GM12878 (cell line): ENCODE results near the gene KBTBD4. TPM values are rescaled to one million over a fixed set of nuclear protein-coding genes. Genes with fewer than 3 reads are reported as not detected.
A peak's percentile ranks its signal among the peaks of the same experiment; 100 is the strongest.

Source experiments
- ATAC-seq: fragments of 200-7000 bp; cut with Tn5 transposase; 3 replicates; pipeline ENCODE4 v1.9.1; 2020; ENCODE audit warnings: mild to moderate bottlenecking, moderate library complexity
- BruUV-seq: library from RNA; stranded (reverse); fragments of 400-500 nt; replicated peaks from 2 replicates; lab custom pipeline; 2021; lab: Mats Ljungman, UMichigan
- CTCF ChIA-PET: fragments of 300-600 bp; sonication (Branson Sonifier 250); formaldehyde crosslinking; extraction: SDS; loops from one replicate; lab custom pipeline; 2021; ENCODE audit warnings: inconsistent platforms; lab: Yijun Ruan, JAX
- POLR2A ChIA-PET: fragments of 350-600 bp; formaldehyde crosslinking; extraction: SDS; loops from one replicate; lab custom pipeline; 2021; ENCODE audit warnings: inconsistent platforms; lab: Charles Lee
- RAD21 ChIA-PET: fragments of 300-600 bp; sonication (Branson Sonifier 250); formaldehyde crosslinking; loops from one replicate; lab custom pipeline; 2023; ENCODE audit warnings: antibody characterized with exemption; ENCODE audit not compliant: unreplicated experiment; lab: Charles Lee
- SMC1A ChIA-PET: fragments of 300-600 bp; sonication (Branson Sonifier 250); formaldehyde crosslinking; loops from one replicate; lab custom pipeline; 2023; ENCODE audit not compliant: unreplicated experiment, uncharacterized antibody; lab: Charles Lee
- DNase-seq: peaks from one replicate; pipeline ENCODE4 v3.0.0-alpha.2; 2011; ENCODE audit warnings: low read depth, low spot score
- FAIRE-seq: peaks from 3 replicates; lab custom pipeline; 2011; peaks lifted over from hg19 to GRCh38; lab: Jason Lieb, UNC
- H2AFZ ChIP-seq: 2 replicates; pipeline ENCODE4 v1.6.0; 2011; ENCODE audit warnings: low read depth, low read length, control low read depth; ENCODE audit not compliant: control insufficient read depth
- H3K27ac ChIP-seq: 2 replicates; pipeline ENCODE4 v1.5.1; 2011; ENCODE audit warnings: control low read depth; ENCODE audit not compliant: control insufficient read depth, insufficient read depth
- H3K27me3 ChIP-seq, 2 experiments: replicated peaks in 1 of 2; 2 replicates each; pipeline versions ENCODE4 v1.6.0 to v1.6.1; 2011; ENCODE audit warnings: low read length in 1 of 2; ENCODE audit not compliant: control insufficient read depth in 2 of 2, insufficient read depth in 2 of 2
- H3K36me3 ChIP-seq, 2 experiments: 2 replicates each; pipeline ENCODE4 v1.5.1; 2011; ENCODE audit warnings: low read length in 1 of 2; ENCODE audit not compliant: control insufficient read depth in 2 of 2, insufficient read depth in 2 of 2
- H3K4me1 ChIP-seq: 2 replicates; pipeline ENCODE4 v1.6.1; 2011; ENCODE audit warnings: mild to moderate bottlenecking, low read length, moderate library complexity, mixed read lengths; ENCODE audit not compliant: control insufficient read depth, insufficient read depth
- H3K4me2 ChIP-seq: 2 replicates; pipeline ENCODE4 v1.6.0; 2011; ENCODE audit warnings: control low read depth; ENCODE audit not compliant: control insufficient read depth, insufficient read depth
- H3K4me3 ChIP-seq: fragments of 200-600 bp; sonication (generic); 2 replicates; pipeline ENCODE4 v1.5.1; 2016
- H3K79me2 ChIP-seq: 2 replicates; pipeline ENCODE4 v1.6.0; 2011; ENCODE audit warnings: low read length; ENCODE audit not compliant: control insufficient read depth, insufficient read depth
- H3K9ac ChIP-seq: 2 replicates; pipeline ENCODE4 v1.8.0; 2011; ENCODE audit warnings: low read length, control low read depth, mixed read lengths; ENCODE audit not compliant: control insufficient read depth, insufficient read depth
- H3K9me3 ChIP-seq: replicated peaks from 3 replicates; pipeline ENCODE4 v1.5.1; 2011; ENCODE audit warnings: mild to moderate bottlenecking, low read length; ENCODE audit not compliant: control insufficient read depth, insufficient read depth
- H4K20me1 ChIP-seq: 2 replicates; pipeline ENCODE4 v1.6.0; 2011; ENCODE audit not compliant: control insufficient read depth, insufficient read depth
- ASH2L ChIP-seq: fragments of 300-600, 200-600 bp; sonication (generic); IDR thresholded peaks from 2 replicates; pipeline ENCODE4 v1.6.1; 2017; ENCODE audit warnings: low read depth, mild to moderate bottlenecking, borderline replicate concordance
- ATF7 ChIP-seq: fragments of 450-650 bp; IDR thresholded peaks from 2 replicates; pipeline ENCODE4 v1.6.1; 2016; ENCODE audit warnings: low read depth, mild to moderate bottlenecking
- EED ChIP-seq: sonication (generic); IDR thresholded peaks from 2 replicates; pipeline ENCODE4 v1.6.1; 2016; ENCODE audit warnings: antibody characterized with exemption, low read depth
- EGR1 ChIP-seq, 2 experiments: IDR thresholded peaks; 1 replicate in 1 of 2; 2 replicates in 1 of 2; pipeline ENCODE4 v1.6.1; 2011 to 2012; ENCODE audit warnings: low read depth in 2 of 2, low read length in 2 of 2, borderline replicate concordance in 1 of 2, mild to moderate bottlenecking in 1 of 2, moderate library complexity in 1 of 2
- IKZF1 ChIP-seq: fragments of 450-650 bp; conservative IDR thresholded peaks from 2 replicates; pipeline ENCODE4 v1.6.1; 2017; ENCODE audit warnings: antibody characterized with exemption, mild to moderate bottlenecking
- IKZF2 ChIP-seq, 2 experiments: fragments of 450-650 bp; IDR thresholded peaks; 2 replicates each; pipeline ENCODE4 v1.6.1; 2017; ENCODE audit warnings: mild to moderate bottlenecking in 2 of 2, moderate library complexity in 2 of 2
- MEF2B ChIP-seq: fragments of 450-650 bp; IDR thresholded peaks from 2 replicates; pipeline ENCODE4 v1.6.1; 2018; ENCODE audit warnings: mild to moderate bottlenecking, moderate library complexity; ENCODE audit not compliant: partially characterized antibody, poor library complexity, severe bottlenecking
- PAX5 ChIP-seq: IDR thresholded peaks from 2 replicates; pipeline ENCODE4 v1.6.1; 2011; ENCODE audit warnings: low read depth, low read length, borderline replicate concordance
- PAX8 ChIP-seq: fragments of 450-650 bp; IDR thresholded peaks from 2 replicates; pipeline ENCODE4 v1.6.1; 2017; ENCODE audit warnings: mild to moderate bottlenecking, moderate library complexity
- PKNOX1 ChIP-seq: fragments of 450-650 bp; IDR thresholded peaks from 2 replicates; pipeline ENCODE4 v1.6.1; 2016; ENCODE audit warnings: mild to moderate bottlenecking
- RUNX3 ChIP-seq: IDR thresholded peaks from 2 replicates; pipeline ENCODE4 v1.6.1; 2012; ENCODE audit warnings: low read length, inconsistent platforms
- SUPT20H ChIP-seq: IDR thresholded peaks from 2 replicates; pipeline ENCODE4 v1.6.1; 2011; ENCODE audit warnings: low read depth, mild to moderate bottlenecking, low read length, moderate library complexity, borderline replicate concordance; ENCODE audit not compliant: control insufficient read depth
- TBL1XR1 ChIP-seq: IDR thresholded peaks from 2 replicates; pipeline ENCODE4 v1.6.1; 2012; ENCODE audit warnings: low read depth, low read length, improper control_type of control experiment
- ZNF217 ChIP-seq: fragments of 450-650 bp; IDR thresholded peaks from 2 replicates; pipeline ENCODE4 v1.6.1; 2017; ENCODE audit warnings: antibody characterized with exemption, mild to moderate bottlenecking
- ZNF384 ChIP-seq: IDR thresholded peaks from 2 replicates; pipeline ENCODE4 v1.6.1; 2012; ENCODE audit warnings: low read depth, mild to moderate bottlenecking, low read length, improper control_type of control experiment, borderline replicate concordance
- WGBS: methylation state at CpG from one replicate; pipeline ENCODE4 v1.1.6; 2016; ENCODE audit warnings: low lambda C conversion rate; ENCODE audit not compliant: insufficient replicate concordance, insufficient coverage; ENCODE audit errors: missing lambda C conversion rate; 5-methylcytosine and 5-hydroxymethylcytosine counted together
- in situ Hi-C: fragments of 300-500 bp; cut with MboI; formaldehyde crosslinking; loops from 9 replicates; pipeline ENCODE4 v1.14.3; 2018; ENCODE audit warnings: mixed read lengths
- intact Hi-C: fragments of 100-400 bp; cut with micrococcal nuclease; formaldehyde crosslinking; loops from one replicate; pipeline ENCODE4 v1.14.2; 2022; ENCODE audit not compliant: unreplicated experiment
- polyA plus RNA-seq, 11 experiments: library from polyadenylated mRNA; depleted of rRNA in 4 of 11; unstranded in 6 of 11; stranded (reverse) in 5 of 11; fragments of >200 nt; fragmentation: Nextera tagmentation in 4 of 11; fragmentation: Illumina TruSeq in 1 of 11; extraction: Ambion mirVana in 4 of 11; extraction: Trizol in 1 of 11; gene quantifications; 1 replicate in 1 of 11; 2 replicates in 10 of 11; pipeline versions ENCODE4 v1.2.1 to v1.2.3, GENCODE V29; 2011 to 2016; ENCODE audit warnings: inconsistent platforms in 2 of 11, missing spikeins in 2 of 11, low read depth in 1 of 11
- total RNA-seq, 4 experiments: library from RNA; depleted of rRNA in 3 of 4; stranded (reverse); fragments of >200 nt in 3 of 4; fragmentation: Illumina TruSeq in 1 of 4; extraction: Trizol in 1 of 4; gene quantifications; 2 replicates each; pipeline versions ENCODE4 v1.2.1 to v1.2.3, GENCODE V29; 2013 to 2021
- TF ChIP-seq, protein P1 (sequence below): fragments of 450-650 bp; IDR thresholded peaks from 2 replicates; pipeline ENCODE4 v1.6.1; 2017; ENCODE audit warnings: low read depth, mild to moderate bottlenecking, moderate library complexity
- TF ChIP-seq, protein P2 (sequence below): fragments of 450-650 bp; IDR thresholded peaks from 2 replicates; pipeline ENCODE4 v1.6.1; 2017; ENCODE audit warnings: antibody characterized with exemption, mild to moderate bottlenecking, moderate library complexity

KBTBD4 gene
- total and polyA plus RNA-seq, 10 of the 15 experiments (the other 5 are each of a cell fraction or from before 2014, with no cell fraction given), result 18.4 to 46.4 (median 25.7) TPM

DNA sequence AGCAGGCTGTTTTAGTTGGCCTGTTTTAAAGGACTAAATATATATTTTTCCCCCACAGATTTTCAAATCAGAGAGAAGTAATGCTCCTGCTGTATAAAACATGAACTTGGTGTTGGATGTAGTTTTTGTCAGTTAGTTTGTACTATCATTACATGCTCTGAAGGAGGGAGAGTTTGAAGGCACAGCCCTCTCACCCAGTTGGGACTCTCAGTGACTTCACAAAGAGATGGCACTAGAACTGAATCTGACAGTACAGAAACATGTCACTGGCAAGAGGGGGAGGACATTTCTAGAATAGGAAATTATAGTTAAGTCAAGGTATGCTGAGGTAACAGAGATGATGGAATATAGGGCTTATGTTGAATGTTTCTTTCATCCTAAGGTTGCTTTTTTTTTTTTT is 36.5 kb upstream of the KBTBD4 start (continued):
- TF ChIP-seq, protein P1, sequence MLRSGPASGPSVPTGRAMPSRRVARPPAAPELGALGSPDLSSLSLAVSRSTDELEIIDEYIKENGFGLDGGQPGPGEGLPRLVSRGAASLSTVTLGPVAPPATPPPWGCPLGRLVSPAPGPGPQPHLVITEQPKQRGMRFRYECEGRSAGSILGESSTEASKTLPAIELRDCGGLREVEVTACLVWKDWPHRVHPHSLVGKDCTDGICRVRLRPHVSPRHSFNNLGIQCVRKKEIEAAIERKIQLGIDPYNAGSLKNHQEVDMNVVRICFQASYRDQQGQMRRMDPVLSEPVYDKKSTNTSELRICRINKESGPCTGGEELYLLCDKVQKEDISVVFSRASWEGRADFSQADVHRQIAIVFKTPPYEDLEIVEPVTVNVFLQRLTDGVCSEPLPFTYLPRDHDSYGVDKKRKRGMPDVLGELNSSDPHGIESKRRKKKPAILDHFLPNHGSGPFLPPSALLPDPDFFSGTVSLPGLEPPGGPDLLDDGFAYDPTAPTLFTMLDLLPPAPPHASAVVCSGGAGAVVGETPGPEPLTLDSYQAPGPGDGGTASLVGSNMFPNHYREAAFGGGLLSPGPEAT, result no peak
- TF ChIP-seq, protein P2, sequence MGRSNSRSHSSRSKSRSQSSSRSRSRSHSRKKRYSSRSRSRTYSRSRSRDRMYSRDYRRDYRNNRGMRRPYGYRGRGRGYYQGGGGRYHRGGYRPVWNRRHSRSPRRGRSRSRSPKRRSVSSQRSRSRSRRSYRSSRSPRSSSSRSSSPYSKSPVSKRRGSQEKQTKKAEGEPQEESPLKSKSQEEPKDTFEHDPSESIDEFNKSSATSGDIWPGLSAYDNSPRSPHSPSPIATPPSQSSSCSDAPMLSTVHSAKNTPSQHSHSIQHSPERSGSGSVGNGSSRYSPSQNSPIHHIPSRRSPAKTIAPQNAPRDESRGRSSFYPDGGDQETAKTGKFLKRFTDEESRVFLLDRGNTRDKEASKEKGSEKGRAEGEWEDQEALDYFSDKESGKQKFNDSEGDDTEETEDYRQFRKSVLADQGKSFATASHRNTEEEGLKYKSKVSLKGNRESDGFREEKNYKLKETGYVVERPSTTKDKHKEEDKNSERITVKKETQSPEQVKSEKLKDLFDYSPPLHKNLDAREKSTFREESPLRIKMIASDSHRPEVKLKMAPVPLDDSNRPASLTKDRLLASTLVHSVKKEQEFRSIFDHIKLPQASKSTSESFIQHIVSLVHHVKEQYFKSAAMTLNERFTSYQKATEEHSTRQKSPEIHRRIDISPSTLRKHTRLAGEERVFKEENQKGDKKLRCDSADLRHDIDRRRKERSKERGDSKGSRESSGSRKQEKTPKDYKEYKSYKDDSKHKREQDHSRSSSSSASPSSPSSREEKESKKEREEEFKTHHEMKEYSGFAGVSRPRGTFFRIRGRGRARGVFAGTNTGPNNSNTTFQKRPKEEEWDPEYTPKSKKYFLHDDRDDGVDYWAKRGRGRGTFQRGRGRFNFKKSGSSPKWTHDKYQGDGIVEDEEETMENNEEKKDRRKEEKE, result no peak
- TF ChIP-seq PAX5 (no peak), PAX8 (no peak)

- no peak overlapping the region; the same call in 1 of the 2 replicates for H3K4me3 ChIP-seq
- ATAC-seq (peak; percentile 93), FAIRE-seq (peak; percentile 85), DNase-seq (peak; percentile 42)
- peak overlapping the region; percentile 9; the same call in 1 of the 2 replicates for H2AFZ ChIP-seq
- intact Hi-C loops, result no loop called here
- no peaks in the 10 kb centered on the region for H3K36me3 ChIP-seq
- POLR2A ChIA-PET, result no interaction called here
- H3K27me3 ChIP-seq, result no peaks in the 10 kb centered on the region; a peak in 1 of 4 replicates
- no TSS peak for BruUV-seq
- RAD21 ChIA-PET, result interaction anchor here (1.0 kb wide), 1 partner anchor 82 kb away, joined by 3 read pairs; no protein-coding TSS in a partner anchor
- no peaks in the 10 kb centered on the region for H3K9me3 ChIP-seq
- CTCF ChIA-PET, result interaction anchor here (0.6 kb wide), 1 partner anchor 20 kb away, joined by 3 read pairs; no protein-coding TSS in a partner anchor
- in situ Hi-C loops, result no loop called here
- 44% methylated on average over 6 of the region's 6 CpGs for WGBS
- H3K4me1 ChIP-seq, result peaks cover 8% of the 10 kb centered on the region
- H3K27ac ChIP-seq, result no peak overlapping the region
- no peaks in the 10 kb centered on the region for H4K20me1 ChIP-seq
- no peaks in the 10 kb centered on the region for H3K79me2 ChIP-seq
- no peak overlapping the region for H3K9ac ChIP-seq
- peak overlapping the region; percentile 44; the same call in 1 of the 2 replicates for H3K4me2 ChIP-seq
- SMC1A ChIA-PET, result no interaction called here
- TF ChIP-seq IKZF1 (peak; percentile 35; the same call in 1 of the 2 replicates), ASH2L (no peak), IKZF2 (IDR thresholded peaks at IDR 0.05) (peak; percentile 61 to 73), MEF2B (peak; percentile 22), EGR1 (IDR thresholded peaks at IDR 0.05; ENCODE audit: borderline replicate concordance in 1 of 2, low read depth in 2 of 2, low read length in 2 of 2) (no peak), TBL1XR1 (no peak), EED (peak; percentile 49; the same call in 1 of the 2 replicates), SUPT20H (no peak), ZNF217 (no peak), RUNX3 (peak; percentile 60), ZNF384 (no peak), ATF7 (no peak), PKNOX1 (no peak)
Measured at GRCh38 chr11:47611348-47611794, 32.6 kb upstream of the KBTBD4 start.
